Stimulated activated CD8-positive, alpha-beta memory T cell treated with anti-CD3 and anti-CD28 coated beads, Interleukin-4, amount 100 ng/mL, for 4 hours (primary cell): ENCODE measurements around the gene ZNF354C.

Source experiments
- DNase-seq, 2 donors: peaks; one replicate each; pipeline ENCODE4 v3.0.0-alpha.2; 2020; ENCODE audit warnings: low read depth in 2 of 2, low spot score in 1 of 2

ZNF354C gene

GRCh38 chr5:179113945-179114641, 53.9 kb downstream of the ZNF354C start:
- no peak for DNase-seq

GRCh38 chr5:179114756-179115155, 54.6 kb downstream of the ZNF354C start:
- no peak for DNase-seq

- DNase-seq, result no peak
Measured at GRCh38 chr5:179115307-179115706, 55.1 kb downstream of the ZNF354C start.

DNA sequence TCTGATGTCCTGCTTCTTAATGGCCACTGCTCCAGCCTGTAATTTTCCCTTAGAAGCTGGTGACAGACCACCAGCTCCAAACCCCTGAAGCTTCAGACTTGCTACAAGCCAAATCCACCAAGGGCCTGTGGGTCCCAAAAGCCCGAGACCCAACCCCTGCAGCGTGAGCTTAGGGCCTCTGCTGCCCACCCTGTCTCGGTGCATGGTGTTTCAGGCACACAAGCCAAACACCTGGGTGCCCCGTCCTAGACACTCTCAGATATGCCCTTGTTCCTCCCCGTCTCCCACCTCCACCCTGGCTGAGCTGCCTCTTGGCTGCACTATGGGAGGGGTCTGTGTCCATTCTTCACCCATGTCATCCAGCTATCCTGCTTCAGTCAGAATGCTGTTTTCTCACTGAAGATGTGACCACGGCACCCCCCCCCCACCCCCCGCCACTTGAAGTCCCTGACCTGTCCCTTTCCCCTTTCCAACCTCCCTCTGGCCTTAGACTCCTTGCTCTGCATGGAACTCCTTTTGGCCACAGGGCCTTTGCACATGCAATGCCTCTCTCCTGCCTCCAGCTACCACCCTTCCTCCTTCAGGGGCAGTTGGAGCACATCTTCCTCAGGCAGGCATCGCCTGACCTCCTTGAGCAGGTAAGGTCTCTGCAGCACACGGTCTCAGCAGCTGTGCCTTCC, 55.8 kb downstream of the ZNF354C start:
- DNase-seq, result no peak

DNA sequence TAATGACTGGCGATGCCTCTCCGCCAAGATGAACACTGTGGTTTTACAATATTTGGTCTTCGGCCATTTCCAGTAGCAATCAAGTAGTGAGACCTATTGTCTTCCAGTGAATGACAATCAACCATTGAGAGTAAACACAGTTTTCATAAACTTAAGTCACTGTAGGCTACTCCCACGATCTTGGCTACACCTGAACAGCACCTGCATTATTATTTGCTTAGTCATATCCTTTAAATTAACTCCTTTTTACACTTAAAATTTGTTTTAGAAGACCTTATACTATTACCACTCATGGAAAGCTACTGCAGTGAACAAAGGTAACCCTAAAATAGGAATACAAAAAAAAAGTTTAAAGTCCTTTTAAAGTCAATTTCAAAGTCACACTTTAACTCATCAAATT, 58.2 kb downstream of the ZNF354C start:
- no peak for DNase-seq

DNA sequence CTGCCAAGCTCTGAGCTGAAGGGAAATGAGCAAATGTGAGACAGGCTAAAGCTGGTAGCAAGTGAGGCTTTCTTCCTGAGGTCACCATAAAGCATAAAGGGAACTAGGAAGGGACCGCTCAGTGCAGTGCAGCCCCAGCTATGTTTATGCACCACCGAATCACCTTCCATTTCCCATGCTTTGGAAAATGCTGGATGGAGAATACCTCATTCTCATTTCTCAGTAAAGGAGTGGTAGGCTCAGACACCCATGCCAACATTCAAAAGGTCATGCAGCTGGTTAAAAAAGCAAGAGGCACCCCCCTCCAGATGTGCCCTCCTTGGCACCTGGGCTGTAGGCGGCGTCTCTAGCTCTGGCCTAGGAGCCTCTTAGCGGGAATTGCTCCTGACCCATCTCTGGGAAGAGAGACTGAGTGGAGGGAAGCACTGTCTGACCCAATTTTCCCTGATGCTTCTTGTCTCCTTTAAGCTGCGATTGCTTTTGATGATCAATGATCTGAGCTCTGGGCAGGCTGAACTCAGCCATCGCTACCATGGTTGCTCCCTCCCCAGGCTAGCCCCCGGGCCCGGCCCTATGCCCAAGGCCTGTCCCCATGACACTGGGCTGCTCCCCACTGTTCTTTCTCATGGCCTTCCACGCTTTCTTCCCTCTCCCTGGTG, 58.7 kb downstream of the ZNF354C start:
- no peak for DNase-seq

DNA sequence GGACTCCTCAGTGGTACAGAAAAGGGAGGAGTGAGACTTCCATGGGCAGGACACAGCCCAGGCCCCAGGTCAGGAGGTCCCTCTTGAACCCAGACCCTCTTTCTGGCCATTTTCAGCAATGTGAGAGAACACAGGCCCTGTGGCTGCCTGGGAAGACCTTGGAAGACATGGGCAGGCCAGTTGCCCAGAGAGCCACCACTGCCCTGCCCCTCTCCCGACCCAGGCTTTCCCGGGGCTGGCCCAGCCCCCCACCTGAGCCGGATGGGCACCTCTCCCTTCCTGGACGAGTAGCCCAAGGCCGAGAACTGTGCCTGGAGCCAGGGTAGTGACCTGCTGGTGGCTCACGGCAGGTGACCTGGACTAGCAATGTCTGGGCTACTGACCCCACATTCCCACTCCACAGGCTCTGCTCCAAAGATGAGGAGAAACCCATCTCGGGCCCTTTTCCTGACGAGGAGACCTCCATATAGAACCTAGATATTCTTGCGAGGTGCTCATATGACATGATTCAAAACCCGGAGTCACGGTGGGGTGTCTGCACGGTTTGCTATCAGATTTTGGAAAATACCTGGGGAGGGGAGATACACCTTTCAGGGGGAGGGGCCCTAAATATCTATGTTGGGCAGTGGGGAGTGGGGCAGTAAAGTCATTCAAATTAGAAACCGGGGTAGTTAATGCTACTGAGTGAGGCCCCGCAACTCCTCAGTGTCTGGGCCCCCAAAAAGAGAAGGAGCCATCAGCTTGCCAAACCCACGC, 59.4 kb downstream of the ZNF354C start:
- DNase-seq, result no peak

DNA sequence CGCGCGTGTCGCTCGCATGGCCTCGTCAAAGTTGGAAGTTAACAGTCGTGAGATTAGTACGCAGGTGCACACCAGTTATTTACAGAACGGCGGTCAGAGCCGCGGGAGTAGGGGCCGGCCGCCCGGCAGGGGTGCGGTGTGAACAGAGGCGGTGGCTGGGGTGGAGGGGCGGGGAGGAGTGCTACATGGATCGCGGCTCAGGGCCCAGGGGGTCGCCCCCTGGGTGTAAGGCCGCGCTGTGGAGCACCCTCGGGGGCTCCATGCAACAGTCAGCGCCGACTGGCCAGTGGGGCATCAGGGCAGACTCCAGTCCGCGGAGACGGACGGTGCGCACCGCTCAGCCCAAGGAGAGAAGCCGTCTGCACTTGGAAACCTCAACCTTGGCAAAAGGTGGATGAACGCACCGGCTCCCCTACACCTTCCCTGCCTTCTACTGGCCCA, 60.3 kb downstream of the ZNF354C start:
- DNase-seq, result no peak

DNA sequence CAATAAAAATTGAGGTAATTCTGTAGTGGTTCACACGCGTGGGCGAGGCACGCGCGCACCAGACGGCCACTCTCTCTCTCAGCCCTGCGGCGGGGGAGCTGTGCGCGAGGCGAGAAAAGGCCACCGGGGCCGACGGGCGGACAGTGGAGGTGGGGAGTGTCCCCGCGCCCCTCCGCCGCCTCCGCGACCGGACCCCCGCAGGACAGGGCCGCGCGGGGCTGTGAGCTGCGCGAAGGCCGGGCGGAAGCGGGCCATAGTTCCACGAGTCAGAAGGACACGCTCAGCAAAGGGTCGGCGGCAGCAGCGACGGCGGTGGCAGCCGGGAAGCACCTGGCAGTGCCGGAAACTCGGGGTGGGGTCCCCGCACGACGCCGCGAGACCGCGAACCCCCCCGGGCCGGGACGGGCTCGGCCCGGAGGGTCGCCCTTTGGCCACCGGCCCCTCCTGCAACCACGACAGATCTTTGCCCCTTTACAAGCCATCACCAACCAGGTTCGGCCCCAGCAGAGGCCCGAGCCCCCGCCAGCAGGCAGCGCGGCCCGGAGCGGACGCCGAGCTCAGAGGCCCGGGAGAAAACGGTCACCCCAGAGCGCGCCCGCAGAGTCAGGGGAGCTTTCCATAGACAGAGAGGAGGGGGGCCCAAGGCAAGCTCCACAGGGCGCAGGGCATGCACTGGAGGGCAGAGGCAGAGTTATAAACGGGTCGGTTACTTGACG, 60.9 kb downstream of the ZNF354C start:
- no peak for DNase-seq

DNA sequence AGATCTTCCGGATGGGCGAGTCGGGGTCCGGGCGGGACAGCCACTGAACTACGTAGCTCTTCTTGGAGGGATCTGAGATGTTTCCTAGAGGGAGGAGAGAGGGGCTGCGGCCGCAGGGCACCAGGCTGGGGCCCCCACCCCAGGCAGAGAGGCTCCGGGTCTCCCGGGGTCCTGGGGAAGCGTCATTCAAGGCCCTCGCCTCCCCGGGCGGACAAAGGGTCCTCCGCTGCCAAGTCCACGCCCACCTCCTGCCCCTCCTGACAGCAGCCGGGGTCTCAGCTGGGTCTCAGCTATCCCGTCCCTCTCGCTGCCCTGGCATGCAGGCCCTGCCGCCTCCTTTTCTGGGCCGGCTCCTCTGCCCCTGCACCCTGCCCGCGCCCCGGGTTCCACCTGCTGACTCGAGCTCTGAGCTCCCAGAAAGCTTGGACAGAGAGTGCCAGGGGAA, 61.5 kb downstream of the ZNF354C start:
- no peak for DNase-seq

GRCh38 chr5:179122411-179123108, 62.4 kb downstream of the ZNF354C start:
- DNase-seq, result no peak

- no peak for DNase-seq
Measured at GRCh38 chr5:179123109-179123426, 62.9 kb downstream of the ZNF354C start.

DNA sequence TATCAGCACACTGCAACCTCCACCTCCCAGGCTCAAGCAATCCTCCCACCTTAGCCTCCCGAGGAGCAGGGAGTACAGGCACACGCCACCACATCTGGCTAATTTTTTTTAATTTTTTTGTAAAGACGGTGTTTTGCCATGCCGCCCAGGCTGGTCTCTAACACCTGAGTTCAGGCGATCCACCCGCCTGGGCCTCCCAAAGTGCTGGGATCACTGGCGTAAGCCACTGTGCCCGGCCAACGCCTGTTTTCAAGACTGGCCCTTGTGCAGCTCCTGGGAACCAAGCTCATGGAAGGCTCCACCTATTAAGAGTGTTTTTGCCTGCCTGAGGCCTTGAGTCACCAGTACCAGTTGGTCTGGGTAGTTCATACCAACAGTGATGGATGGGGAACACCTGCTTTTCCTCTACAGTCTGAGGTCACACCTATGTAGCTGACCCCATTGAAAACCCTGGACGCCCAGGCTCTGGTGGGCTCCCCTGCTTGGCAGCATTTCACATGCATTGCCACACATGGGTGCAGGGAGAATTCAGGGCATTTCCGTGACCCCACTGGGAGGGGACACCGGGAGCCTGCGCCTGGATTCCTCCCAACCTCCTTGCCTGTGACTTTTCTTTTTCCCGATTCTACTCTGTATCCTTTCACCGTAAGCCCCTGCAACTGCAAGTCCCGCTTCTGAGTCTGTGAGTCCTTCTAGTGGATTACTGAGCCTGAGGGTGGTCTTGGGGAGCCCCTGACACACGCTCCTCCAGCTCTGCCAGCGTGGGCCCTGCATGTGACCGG, 63.5 kb downstream of the ZNF354C start:
- no peak for DNase-seq

DNA sequence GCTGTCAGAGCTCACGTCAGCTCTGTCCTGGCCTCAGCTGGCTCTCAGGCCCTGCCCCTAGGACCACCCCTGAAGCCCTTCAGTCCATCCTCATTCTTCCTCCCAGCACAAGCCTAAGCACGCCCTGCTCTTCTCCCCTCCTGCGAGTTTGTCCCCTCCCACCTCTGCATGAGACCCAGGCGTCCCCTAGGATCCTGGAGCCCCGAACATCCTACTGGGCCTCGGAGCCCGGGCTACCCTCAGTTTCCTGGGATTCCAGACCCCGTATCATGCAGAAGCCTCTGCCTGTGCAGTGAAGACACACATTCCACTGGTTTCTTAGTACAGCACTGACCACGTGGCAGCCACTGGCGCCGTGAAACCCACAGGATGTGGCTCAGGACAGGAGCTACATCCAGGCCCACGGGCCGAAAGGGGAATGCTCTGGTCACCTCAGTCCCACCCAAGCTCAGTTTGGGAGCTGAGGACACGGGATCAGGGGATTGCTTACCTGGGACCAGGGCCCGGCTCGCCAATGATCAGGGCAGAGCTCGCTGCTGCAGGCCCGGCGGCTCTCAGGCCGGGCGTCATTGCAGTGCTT, 64.2 kb downstream of the ZNF354C start:
- no peak for DNase-seq

DNA sequence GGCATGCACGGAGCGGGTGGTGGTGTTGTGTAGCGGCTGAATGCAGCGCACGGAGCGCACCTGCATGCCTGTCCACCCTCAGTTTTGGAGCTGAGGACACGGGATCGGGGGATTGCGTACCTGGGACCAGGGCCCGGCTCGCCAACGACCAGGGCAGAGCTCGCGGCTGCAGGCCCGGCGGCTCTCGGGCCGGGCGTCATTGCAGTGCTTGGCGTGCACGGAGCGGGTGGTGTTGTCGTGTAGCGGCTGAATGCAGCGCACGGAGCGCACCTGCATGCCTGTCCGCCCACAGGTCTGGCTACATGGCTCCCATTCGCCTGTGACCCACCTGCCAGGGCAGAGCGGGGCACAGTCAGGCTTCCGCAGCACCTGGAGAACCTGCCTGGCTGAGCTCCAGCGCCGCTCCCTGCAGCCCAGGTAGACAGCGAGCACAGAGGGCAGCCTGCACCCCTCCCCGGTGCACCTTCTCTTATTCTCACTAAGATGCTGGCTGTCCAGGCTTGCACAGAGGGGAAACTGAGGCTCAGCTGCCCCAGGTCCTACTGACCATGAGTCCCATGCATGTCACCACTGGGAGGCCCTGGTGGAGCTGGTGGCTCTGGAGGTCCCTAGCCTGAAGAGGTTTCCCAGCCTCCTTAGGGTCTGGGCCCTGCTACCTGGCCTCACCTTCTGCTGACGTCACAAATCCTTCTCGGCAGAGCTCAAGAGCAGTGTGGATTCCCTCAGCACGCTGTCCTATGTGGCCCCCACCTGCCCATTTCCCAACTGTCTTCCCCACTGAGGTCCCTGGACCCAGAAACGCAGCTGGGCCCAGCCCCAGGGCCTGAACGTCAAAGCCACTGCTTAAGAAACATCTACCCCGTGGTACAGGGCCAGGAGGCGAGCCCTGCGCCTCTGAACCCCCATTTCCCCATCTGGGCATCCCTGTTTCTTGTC, 64.9 kb downstream of the ZNF354C start:
- DNase-seq, result no peak

DNA sequence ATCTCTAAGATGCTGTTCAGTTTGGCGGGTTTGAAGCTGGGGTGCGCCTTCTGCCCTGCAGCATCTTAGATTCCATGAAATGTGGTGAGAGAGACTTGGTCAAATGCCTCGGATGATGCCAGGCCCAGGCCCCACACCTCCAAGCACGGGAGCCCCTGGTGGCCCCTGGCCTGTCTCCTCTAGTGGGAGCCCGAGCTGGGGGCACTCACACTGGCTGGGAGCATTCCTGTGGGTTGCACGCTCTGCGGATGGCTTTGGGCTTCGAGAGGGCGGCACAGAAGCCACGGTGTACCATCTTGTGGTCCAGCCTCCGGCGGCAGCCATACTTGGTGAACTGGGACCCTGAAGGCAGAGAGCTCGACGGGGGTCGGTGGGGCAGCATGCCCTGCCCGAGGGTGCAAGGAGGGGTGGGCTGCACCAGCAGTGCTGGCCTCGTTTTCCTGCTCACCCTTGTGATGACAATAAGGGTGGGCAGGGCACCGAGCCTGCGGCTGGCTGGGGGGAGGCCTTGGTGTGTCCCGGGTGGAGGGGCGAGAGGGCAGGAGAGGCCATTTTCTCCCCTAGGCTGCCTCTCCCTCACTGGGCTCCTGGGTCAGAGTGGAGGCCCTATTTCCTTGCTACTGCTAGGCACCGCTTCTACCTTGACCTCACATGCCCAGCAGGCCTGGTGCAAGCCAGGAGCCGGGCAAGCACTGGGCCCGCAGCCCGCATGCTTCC, 65.8 kb downstream of the ZNF354C start:
- no peak for DNase-seq

- DNase-seq, result no peak
Measured at GRCh38 chr5:179126506-179126991, 66.4 kb downstream of the ZNF354C start.
